ENCODE data around the gene PTPRE. TPM values are rescaled to one million over a fixed set of nuclear protein-coding genes. Genes with fewer than 3 reads are reported as not detected.
A peak's percentile ranks its signal among the peaks of the same experiment; 100 is the strongest.

PTPRE gene
- total and polyA plus RNA-seq, 4 experiments from 2014 or later = 6.5 to 27.6 (median 18.9) TPM

- ChIA-PET CTCF (ENCODE audit: partially characterized antibody) (no interaction called here), POLR2A (ENCODE audit: partially characterized antibody) (no interaction called here)
- Histone ChIP-seq H3K4me3 (ENCODE audit: low read length in 2 of 2) (no peak overlapping the region), H3K9me3 (ENCODE audit: control insufficient read depth in 1 of 2, low read length in 2 of 2) (no peaks in the 10 kb centered on the region), H3K27ac (ENCODE audit: low read depth, low read length) (no peak overlapping the region), H3K4me1 (ENCODE audit: insufficient read depth, low read length) (no peaks in the 10 kb centered on the region), H3K36me3 (ENCODE audit: insufficient read depth, low read length) (no peaks in the 10 kb centered on the region), H3K27me3 (ENCODE audit: insufficient read depth, low read length) (no peaks in the 10 kb centered on the region)
- no peak for DNase-seq
- H3K4me3 Mint-ChIP-seq = no peak overlapping the region
- H3K9me3 Mint-ChIP-seq = no peaks in the 10 kb centered on the region
- H3K36me3 Mint-ChIP-seq = no peaks in the 10 kb centered on the region
- peaks cover 0 to 1% (median 0%) of the 10 kb centered on the region in 4 donors for H3K4me1 Mint-ChIP-seq
- no peak overlapping the region for H3K27ac Mint-ChIP-seq
- H3K27me3 Mint-ChIP-seq = peaks cover 6 to 9% of the 10 kb centered on the region in 2 donors
- intact Hi-C loops (cut with micrococcal nuclease) = no loop called here
Measured at GRCh38 chr10:127890832-127891334, 16.0 kb upstream of the PTPRE start.

- Mint-ChIP-seq H3K27me3 (peaks cover 3 to 9% of the 10 kb centered on the region in 2 donors), H3K4me3 (no peak within 1 kb of the TSS), H3K4me1 (peaks cover 0 to 1% (median 0%) of the 10 kb centered on the region in 4 donors), H3K9me3 (peaks cover 0 to 4% (median under 1%) of the 10 kb centered on the region in 8 donors), H3K36me3 (no peaks in the 10 kb centered on the region), H3K27ac (no peak within 1 kb of the TSS)
- ChIA-PET CTCF (ENCODE audit: partially characterized antibody) (no interaction called here), POLR2A (ENCODE audit: partially characterized antibody) (no interaction called here)
- H3K4me3 ChIP-seq (ENCODE audit: low read length in 2 of 2) = no peak within 1 kb of the TSS
- H3K36me3 ChIP-seq (ENCODE audit: insufficient read depth, low read length) = no peaks in the 10 kb centered on the region
- intact Hi-C loops (cut with micrococcal nuclease) = no loop called here
- no peak within 1 kb of the TSS for H3K27ac ChIP-seq (ENCODE audit: low read depth, low read length)
- no peaks in the 10 kb centered on the region for H3K4me1 ChIP-seq (ENCODE audit: insufficient read depth, low read length)
- no peak for DNase-seq
- H3K9me3 ChIP-seq (ENCODE audit: control insufficient read depth in 1 of 2, low read length in 2 of 2) = no peaks in the 10 kb centered on the region
- no peaks in the 10 kb centered on the region for H3K27me3 ChIP-seq (ENCODE audit: insufficient read depth, low read length)
Measured at GRCh38 chr10:127892743-127893142, 14.2 kb upstream of the PTPRE start, which contains the start of gene CLRN3. Gene CLRN3, minus strand, starts transcription at chr10:127892941. Its CDS starts 157 bp downstream, at chr10:127892784.

GRCh38 chr10:127894146-127894545 lies 12.8 kb upstream of the PTPRE start:
- Mint-ChIP-seq H3K27me3 (peaks cover 6 to 9% of the 10 kb centered on the region in 2 donors), H3K4me3 (no peak overlapping the region), H3K27ac (no peak overlapping the region), H3K36me3 (no peaks in the 10 kb centered on the region), H3K4me1 (peaks cover 0 to 1% (median 0%) of the 10 kb centered on the region in 4 donors), H3K9me3 (peaks cover 0 to 10% (median 5%) of the 10 kb centered on the region in 8 donors)
- Histone ChIP-seq H3K9me3 (ENCODE audit: control insufficient read depth in 1 of 2, low read length in 2 of 2) (no peaks in the 10 kb centered on the region), H3K4me1 (ENCODE audit: insufficient read depth, low read length) (no peaks in the 10 kb centered on the region), H3K36me3 (ENCODE audit: insufficient read depth, low read length) (no peaks in the 10 kb centered on the region), H3K27me3 (ENCODE audit: insufficient read depth, low read length) (no peaks in the 10 kb centered on the region), H3K4me3 (ENCODE audit: low read length in 2 of 2) (no peak overlapping the region), H3K27ac (ENCODE audit: low read depth, low read length) (no peak overlapping the region)
- DNase-seq = no peak
- CTCF ChIA-PET (ENCODE audit: partially characterized antibody) = no interaction called here
- POLR2A ChIA-PET (ENCODE audit: partially characterized antibody) = no interaction called here
- intact Hi-C loops (cut with micrococcal nuclease) = no loop called here

- Histone ChIP-seq H3K9me3 (ENCODE audit: control insufficient read depth in 1 of 2, low read length in 2 of 2) (no peaks in the 10 kb centered on the region), H3K27ac (ENCODE audit: low read depth, low read length) (no peak overlapping the region), H3K36me3 (ENCODE audit: insufficient read depth, low read length) (no peaks in the 10 kb centered on the region), H3K4me1 (ENCODE audit: insufficient read depth, low read length) (no peaks in the 10 kb centered on the region), H3K27me3 (ENCODE audit: insufficient read depth, low read length) (no peaks in the 10 kb centered on the region), H3K4me3 (ENCODE audit: low read length in 2 of 2) (no peak overlapping the region)
- POLR2A ChIA-PET (ENCODE audit: partially characterized antibody) = no interaction called here
- H3K4me3 Mint-ChIP-seq = no peak overlapping the region
- CTCF ChIA-PET (ENCODE audit: partially characterized antibody) = no interaction called here
- no peak overlapping the region for H3K27ac Mint-ChIP-seq
- peaks cover 0 to 1% (median 0%) of the 10 kb centered on the region in 4 donors for H3K4me1 Mint-ChIP-seq
- H3K9me3 Mint-ChIP-seq = peaks cover 0 to 10% (median 5%) of the 10 kb centered on the region in 8 donors
- H3K27me3 Mint-ChIP-seq = peaks cover 9 to 13% of the 10 kb centered on the region in 2 donors
- no peak for DNase-seq
- intact Hi-C loops (cut with micrococcal nuclease) = no loop called here
- H3K36me3 Mint-ChIP-seq = no peaks in the 10 kb centered on the region
Measured at GRCh38 chr10:127896590-127896989, 10.3 kb upstream of the PTPRE start.

- H3K9me3 Mint-ChIP-seq = peaks cover 0 to 10% (median 5%) of the 10 kb centered on the region in 8 donors
- no peak overlapping the region for H3K4me3 ChIP-seq (ENCODE audit: low read length in 2 of 2)
- intact Hi-C loops (cut with micrococcal nuclease) = no loop called here
Measured at GRCh38 chr10:127897177-127897576, 9.7 kb upstream of the PTPRE start.

GRCh38 chr10:127899766-127900387 lies 7.0 kb upstream of the PTPRE start:
- no peaks in the 10 kb centered on the region for H3K4me1 ChIP-seq (ENCODE audit: insufficient read depth, low read length)
- H3K27ac ChIP-seq (ENCODE audit: low read depth, low read length) = no peak overlapping the region
- Mint-ChIP-seq H3K36me3 (no peaks in the 10 kb centered on the region), H3K9me3 (peaks cover 0 to 10% (median 5%) of the 10 kb centered on the region in 8 donors), H3K4me1 (peaks cover 0 to 1% (median 0%) of the 10 kb centered on the region in 4 donors), H3K27me3 (peaks cover 13 to 16% of the 10 kb centered on the region in 2 donors), H3K27ac (no peak overlapping the region), H3K4me3 (no peak overlapping the region)
- no peak overlapping the region for H3K4me3 ChIP-seq (ENCODE audit: low read length in 2 of 2)
- intact Hi-C loops (cut with micrococcal nuclease) = no loop called here
- DNase-seq = no peak
- ChIA-PET POLR2A (ENCODE audit: partially characterized antibody) (no interaction called here), CTCF (ENCODE audit: partially characterized antibody) (interaction anchor here (1.4 kb wide), 1 partner anchor 112 kb away, joined by 5 read pairs; no protein-coding TSS in a partner anchor)
- H3K27me3 ChIP-seq (ENCODE audit: insufficient read depth, low read length) = peaks cover 5% of the 10 kb centered on the region
- H3K9me3 ChIP-seq (ENCODE audit: control insufficient read depth in 1 of 2, low read length in 2 of 2) = no peaks in the 10 kb centered on the region
- H3K36me3 ChIP-seq (ENCODE audit: insufficient read depth, low read length) = no peaks in the 10 kb centered on the region

More at GRCh38 chr10:127897177-127897576, 9.7 kb upstream of the PTPRE start:
- Histone ChIP-seq H3K27me3 (ENCODE audit: insufficient read depth, low read length) (no peaks in the 10 kb centered on the region), H3K9me3 (ENCODE audit: control insufficient read depth in 1 of 2, low read length in 2 of 2) (no peaks in the 10 kb centered on the region), H3K27ac (ENCODE audit: low read depth, low read length) (no peak overlapping the region), H3K4me1 (ENCODE audit: insufficient read depth, low read length) (no peaks in the 10 kb centered on the region), H3K36me3 (ENCODE audit: insufficient read depth, low read length) (no peaks in the 10 kb centered on the region)
- Mint-ChIP-seq H3K27ac (peak overlapping the region in 1 of 7 donors; percentile 41), H3K4me3 (no peak overlapping the region), H3K27me3 (peaks cover 9 to 13% of the 10 kb centered on the region in 2 donors), H3K4me1 (peaks cover 0 to 1% (median 0%) of the 10 kb centered on the region in 4 donors), H3K36me3 (no peaks in the 10 kb centered on the region)
- DNase-seq = no peak
- ChIA-PET CTCF (ENCODE audit: partially characterized antibody) (no interaction called here), POLR2A (ENCODE audit: partially characterized antibody) (no interaction called here)

- Mint-ChIP-seq H3K9me3 (peaks cover 0 to 4% (median under 1%) of the 10 kb centered on the region in 8 donors), H3K4me3 (no peak overlapping the region), H3K27ac (no peak overlapping the region), H3K36me3 (no peaks in the 10 kb centered on the region), H3K4me1 (no peaks in the 10 kb centered on the region), H3K27me3 (peaks cover 21 to 28% of the 10 kb centered on the region in 2 donors)
- no peak for DNase-seq
- Histone ChIP-seq H3K4me3 (ENCODE audit: low read length in 2 of 2) (no peak overlapping the region), H3K9me3 (ENCODE audit: control insufficient read depth in 1 of 2, low read length in 2 of 2) (no peaks in the 10 kb centered on the region), H3K27ac (ENCODE audit: low read depth, low read length) (no peak overlapping the region), H3K27me3 (ENCODE audit: insufficient read depth, low read length) (peaks cover 5% of the 10 kb centered on the region), H3K4me1 (ENCODE audit: insufficient read depth, low read length) (no peaks in the 10 kb centered on the region), H3K36me3 (ENCODE audit: insufficient read depth, low read length) (no peaks in the 10 kb centered on the region)
- ChIA-PET POLR2A (ENCODE audit: partially characterized antibody) (no interaction called here), CTCF (ENCODE audit: partially characterized antibody) (interaction anchor here (3.7 to 6.9 kb wide), 2 partner anchors 108 to 167 kb away, joined by 49 to 57 read pairs; no protein-coding TSS in a partner anchor)
- intact Hi-C loops (cut with micrococcal nuclease) = no loop called here
Measured at GRCh38 chr10:127903789-127904188, 3.1 kb upstream of the PTPRE start.
